Measurements from ENCODE around the gene IL25.
A peak's percentile ranks its signal among the peaks of the same experiment; 100 is the strongest.

The IL25 gene

DNA sequence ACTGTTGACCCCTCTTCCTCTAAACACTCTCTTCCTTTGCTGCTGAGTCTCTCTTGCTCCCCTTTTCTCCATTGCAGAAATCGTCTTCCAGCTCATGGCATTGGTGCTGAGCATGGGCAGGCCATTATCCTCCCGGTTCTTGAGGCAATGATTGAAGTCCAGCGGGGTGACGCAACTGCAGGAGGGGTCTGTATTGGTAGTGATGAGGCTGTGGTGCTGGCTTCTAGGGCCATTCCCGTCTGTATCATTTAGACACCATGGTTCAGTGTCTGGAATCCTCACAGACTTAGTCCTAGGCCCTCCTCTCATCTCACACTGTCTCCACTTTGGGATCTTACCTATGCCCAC lies 19.2 kb upstream of the IL25 start:
- no peak for DNase-seq (ENCODE audit: low read depth in 2 of 2)

DNA sequence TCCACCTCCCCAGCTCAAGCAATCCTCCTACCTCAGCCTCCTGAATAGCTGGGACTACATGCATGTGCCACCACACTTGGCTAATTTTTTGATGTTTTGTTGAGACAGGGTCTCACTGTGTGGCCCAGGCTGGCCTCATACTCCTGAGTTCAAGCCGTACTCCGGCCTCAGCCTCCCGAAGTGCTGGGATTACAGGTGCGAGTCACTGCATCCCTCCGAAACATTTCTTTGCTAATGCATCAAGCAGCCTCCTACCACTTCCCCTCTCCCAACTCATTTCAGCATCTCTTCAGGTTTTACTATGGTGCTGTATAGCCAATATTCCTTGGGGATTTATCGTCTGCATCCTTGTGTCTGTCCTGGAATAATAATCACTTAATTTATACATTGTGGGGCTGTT lies 17.6 kb upstream of the IL25 start:
- no peak for DNase-seq (ENCODE audit: low read depth in 2 of 2)

DNA sequence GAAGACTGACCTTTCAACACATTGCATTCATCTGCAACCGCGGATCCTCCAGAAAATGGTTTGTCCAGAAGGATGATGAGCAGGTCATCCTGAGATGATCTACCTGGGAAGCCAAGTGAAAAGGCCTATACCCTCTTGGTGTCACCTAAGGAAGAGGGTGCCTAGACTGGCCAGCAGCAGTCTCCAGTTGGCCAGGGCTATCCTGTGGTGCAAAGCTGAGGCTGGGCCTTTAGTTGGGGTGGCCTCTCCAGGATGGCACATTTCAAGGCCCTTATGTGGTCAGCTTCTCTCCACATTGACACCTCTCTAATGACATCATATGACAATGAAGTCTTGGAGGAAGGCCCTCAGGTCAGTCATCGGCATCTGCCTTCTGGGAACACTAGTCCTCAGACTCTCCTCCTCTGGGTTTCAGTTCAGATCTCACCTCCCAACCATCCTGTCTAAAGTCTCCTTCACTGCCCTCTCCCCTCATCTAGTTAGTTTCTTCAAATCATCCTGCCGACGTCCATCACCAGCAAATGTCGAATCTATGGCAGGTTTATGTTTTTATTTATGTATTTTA lies 16.7 kb upstream of the IL25 start:
- DNase-seq (ENCODE audit: low read depth in 2 of 2), result no peak

DNA sequence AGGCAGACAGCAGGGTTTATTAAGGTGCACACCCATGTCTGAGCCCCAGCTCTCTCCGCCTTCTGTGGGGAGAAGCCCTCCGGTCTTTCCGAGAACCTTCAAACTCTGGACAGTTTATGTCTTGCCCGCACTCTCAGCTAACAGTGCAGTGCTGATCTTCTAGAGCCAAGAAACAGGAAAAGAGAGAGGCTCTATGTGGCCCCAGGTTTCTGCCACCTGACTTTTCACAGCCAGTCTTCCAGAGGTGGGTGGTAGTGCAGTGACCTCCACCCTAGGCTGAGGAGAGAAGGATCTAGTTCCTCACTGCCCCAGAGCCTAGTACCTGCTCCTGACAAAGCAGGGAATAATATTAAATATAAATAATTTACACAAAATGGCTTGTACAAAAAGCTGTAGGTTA lies 15.9 kb upstream of the IL25 start:
- no peak for DNase-seq (ENCODE audit: low read depth in 2 of 2)

DNA sequence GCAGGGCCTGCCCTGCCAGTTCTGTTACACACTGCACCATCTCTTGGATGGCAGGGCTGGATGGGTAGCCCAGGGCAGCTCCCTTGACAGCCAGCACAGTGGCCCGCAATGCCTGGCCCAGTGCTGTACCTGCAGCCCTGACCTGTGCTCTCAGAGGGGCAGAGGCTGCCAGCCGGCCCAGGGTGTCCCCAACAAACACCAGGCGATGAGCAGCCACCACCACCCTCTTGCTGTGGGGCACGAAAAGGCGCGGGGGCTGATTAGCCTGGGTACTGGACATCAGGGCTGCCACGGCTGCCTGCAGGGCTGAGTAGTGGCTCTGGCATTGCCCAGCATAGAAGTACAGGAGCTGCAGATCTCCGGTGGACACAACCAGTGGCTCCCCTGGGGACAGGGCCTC lies 15.3 kb upstream of the IL25 start:
- no peak for DNase-seq (ENCODE audit: low read depth in 2 of 2)

DNA sequence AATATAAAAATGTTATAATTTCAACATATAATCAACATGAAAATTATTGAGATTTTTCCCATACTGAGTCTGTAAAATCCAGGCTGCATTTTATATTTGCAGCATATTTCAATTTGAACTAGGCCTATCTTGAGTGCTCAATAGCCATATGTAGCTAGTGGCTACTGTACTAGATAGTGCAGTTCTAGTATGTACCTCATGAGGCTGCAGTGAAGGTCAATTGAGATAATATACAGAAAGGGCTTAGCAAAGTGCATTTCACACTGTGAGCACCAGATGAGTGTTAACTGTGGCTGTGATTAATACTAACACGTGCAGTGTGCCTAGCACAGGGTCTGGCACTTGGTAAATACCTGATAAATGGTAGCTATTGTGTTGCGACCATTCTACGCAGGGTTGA lies 14.6 kb upstream of the IL25 start:
- no peak for DNase-seq (ENCODE audit: low read depth in 2 of 2)

DNA sequence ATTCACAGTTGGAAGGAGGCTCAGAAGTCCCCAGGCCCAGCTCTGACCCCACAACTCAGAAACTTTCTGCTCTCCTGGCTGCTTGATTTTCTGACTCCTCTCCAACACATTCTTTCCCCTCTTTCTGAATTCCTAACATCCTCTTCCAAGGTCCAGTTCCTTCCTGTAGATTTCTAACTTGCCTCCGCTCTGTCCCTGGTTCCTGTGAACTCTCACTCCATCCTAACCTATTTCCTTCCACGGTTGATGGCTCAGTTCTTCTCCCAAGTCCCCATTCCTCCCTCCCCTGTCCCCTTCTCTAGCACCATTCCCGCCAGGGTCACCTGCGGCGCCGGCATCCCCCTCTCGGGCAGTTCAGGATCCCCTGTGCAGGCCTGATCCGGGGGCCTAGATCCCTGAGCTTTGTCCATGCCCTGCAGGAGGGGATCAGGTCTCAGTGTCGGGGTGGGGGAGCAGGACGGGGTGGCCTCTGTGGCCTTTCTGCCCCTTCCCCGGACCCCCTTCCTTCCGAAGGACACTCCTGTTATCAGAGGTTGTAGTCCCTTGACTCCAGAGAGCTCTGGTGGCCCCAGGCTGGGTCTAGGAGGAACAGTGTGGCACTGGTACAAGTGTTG lies 13.9 kb upstream of the IL25 start:
- DNase-seq (ENCODE audit: low read depth in 2 of 2), result no peak

DNA sequence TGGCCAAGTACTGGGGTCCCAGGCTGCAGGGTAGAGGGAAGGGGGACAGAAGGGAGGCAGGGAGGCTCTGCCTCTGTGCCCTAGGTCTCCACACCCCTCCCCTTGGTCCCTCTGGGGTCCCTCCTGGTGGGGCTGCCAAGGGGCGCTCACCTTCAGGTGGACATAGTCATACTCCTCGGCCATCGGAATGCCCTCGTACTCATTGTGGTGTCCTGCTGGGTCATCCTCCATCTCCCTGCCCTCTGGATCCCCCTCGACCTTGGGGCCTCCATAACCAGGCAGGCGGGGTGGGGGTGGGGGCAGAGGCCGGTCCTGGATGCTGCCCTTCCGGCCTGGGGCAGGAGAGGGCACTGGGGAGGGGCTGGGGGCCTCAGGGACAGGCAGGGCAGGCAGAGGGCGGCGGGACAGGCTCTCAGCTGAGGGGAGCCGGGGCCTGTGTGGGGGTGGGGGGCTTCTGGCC lies 13.4 kb upstream of the IL25 start:
- DNase-seq (ENCODE audit: low read depth in 2 of 2), result no peak

DNA sequence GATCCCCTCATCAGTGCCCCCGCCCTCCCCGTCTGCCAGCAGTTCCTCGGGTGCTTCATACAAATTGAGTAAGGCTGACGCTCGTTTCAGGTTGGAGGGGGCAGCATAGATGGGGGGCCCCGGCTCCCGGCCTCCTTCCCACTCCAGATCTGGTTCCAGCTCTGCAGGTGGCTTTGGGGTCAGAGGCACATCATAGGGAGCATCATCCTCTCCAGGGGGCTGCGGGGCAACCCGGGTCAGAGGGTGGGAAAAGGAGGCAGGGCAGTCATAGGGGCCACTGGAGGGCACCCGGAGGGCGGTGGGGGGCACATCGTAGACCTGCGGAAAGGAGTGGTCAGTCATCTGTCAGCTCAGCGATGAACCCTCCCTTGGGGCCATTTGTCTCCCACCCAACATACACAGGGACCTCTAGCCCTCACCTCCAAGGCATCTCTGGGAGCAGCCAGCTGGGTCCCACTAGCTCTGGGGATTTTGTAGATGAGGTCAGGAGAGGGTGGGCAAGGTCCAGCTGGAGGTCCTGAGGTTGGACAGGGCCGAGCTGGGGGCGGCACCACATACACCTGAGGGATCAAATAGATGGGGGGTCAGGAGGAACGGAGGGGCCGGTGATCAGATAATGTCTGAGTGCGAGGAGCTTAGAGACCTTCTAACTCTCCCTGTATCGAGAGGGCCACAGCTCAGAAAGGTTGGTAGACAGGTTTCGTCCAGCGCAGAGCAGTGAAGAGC lies 12.7 kb upstream of the IL25 start:
- no peak for DNase-seq (ENCODE audit: low read depth in 2 of 2)

DNA sequence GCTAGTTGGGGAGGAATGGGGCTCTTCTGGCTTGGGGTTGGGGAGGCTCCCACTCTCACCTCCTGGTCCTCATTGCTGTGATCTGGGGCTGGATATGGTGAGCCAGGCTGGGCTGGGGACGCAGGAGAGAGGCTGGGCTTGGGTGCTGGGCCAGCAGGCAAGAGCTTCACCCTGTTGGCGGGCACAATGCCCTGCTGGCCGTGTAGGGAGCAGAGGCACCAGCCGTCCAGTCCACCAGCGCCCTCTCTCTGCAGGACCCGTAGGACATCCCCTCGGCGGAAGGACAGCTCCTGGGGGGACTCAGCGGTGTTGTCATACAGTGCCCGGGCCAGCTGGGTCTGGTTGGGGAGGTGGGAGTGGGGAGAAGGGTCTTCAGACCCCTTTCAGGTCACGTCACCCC lies 12.1 kb upstream of the IL25 start:
- no peak for DNase-seq (ENCODE audit: low read depth in 2 of 2)

DNA sequence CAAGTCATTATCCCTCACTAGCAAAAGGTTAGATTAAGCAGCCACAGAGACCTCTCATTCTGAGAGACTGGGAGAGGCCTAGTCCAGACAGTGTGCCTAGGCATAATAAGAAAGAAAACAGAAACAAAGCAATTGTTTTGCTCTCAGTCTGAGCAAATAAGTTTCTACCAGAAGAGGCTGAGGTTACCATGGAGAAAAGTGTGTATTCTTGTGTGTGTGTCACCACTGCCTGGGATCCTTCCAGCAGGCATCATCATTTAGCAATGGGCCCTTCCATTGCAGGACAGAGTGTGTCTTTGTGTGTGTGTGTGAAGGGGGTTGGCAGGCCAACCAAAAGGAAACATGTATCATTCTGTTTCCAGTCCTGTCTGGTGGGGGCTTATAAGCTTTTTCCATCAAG lies 11.3 kb upstream of the IL25 start:
- DNase-seq (ENCODE audit: low read depth in 2 of 2), result no peak

DNA sequence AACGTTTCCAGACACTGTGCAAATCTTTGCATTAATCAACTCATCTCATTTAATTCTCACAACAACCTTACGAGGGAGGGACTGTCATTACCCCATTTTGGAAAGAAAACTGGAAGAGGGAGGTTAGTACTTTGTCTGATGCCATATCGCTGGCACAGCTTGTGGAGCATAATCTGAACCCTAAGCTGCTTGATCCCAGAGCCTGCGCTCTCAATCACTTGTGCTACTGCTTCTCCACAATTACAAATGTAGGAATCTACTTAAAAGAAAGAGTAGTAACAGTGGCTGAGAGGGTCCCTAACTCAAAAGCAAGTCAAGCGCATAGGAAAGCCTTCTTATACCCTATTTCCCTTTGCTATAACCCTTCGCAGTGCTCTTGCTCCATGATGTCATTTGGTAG lies 10.8 kb upstream of the IL25 start:
- no peak for DNase-seq (ENCODE audit: low read depth in 2 of 2)

DNA sequence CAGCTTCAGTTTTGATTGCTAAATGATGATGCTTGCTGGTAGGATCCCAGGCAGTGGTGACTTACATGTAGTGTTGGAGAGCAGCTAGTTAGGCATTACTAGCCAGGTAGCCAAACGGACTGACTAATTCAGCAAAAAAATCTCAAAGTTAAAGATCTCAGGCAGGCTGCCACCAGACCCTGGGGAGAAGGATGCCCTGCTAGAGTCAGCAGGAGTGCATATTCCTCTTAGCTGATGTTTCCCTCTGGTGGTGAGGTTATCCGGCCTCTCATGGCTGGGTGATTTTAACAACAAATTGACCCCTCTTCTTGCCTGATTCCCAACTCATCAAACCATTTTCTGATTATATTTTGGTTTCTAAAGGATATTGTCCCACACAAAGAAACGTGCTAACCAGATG lies 10.4 kb upstream of the IL25 start:
- no peak for DNase-seq (ENCODE audit: low read depth in 2 of 2)

DNA sequence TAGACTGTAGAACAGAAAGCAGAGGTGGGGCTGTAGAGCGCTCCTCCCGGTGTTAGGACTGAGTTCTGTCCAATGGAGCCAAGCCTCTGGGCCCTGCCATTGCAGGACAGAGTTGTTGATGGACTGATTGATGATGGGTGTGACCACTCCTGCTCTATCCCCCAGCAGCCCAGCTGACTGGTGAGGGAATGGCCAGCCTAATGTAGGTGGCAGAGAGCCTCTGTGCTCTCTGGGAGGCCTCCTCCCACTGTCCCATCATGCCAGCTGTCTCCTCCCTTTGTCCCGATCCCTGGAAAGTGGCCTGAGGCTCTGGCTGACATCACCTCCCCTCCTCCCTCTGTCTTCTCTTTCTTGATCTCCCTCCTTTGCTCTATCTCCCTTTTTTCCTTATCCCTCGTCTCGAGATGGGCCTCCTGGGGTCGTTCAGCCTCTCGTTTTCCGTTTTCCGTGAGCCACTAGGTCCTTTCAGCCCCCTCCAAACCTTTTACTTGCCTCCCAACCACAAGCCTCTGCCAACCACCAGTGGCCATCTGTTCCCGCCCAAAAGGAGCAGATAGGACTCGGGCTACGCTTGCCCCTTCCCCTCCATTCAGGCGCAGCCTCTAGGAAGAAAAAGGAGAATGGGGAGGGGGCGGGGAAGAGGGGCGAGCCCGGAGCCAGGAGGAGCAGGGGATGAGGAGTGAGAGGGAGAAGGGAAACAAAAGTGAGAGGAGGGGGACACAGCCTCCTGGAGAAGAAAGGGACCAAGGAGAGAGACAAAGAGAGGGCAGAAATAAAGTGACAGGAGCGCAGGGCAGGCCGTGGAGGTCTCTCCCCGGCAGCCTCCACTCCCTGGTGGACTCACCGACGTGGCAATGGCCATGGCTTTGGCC lies 8.2 kb upstream of the IL25 start:
- no peak for DNase-seq (ENCODE audit: low read depth in 2 of 2)

DNA sequence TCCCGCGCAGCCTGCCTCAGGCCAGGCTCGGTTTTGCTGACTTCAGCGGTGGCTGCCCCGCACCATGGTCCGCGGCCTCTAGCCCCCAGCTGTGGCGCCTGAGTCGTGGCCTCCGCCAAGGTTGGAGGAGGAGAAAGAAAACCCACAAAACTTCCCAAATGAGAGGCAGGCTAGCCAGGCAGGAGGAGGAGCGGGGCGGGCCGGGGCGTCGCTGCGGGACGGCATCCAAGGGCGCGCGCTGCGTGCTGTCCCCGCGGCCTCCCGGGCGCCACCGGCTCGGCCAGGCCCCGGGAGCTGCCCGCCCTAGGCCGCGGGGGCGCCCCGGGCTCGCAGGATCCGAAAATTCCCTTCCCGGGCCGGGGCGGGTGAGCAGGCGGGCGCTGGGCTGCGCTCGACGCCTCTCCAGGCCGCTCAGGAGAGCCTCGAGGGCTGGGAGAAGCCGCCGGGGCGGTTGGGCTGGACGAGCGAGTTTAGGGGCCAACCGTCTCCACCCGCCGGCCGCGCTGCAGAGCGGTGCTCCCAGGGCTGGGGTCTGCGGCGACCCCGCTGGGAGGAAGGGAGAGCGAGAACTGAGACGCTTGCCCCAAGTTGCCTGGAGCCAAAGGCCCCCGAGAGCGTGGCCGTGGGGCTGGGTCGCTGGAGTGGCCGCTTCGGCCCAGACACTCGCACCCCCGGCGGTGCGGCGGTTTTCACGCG lies 7.4 kb upstream of the IL25 start, which contains the start of gene EFS:
Gene EFS (minus strand): TSS at position 137 of the 696 bp plus-strand sequence. CDS start 147 bp downstream, outside the sequence.
- DNase-seq (ENCODE audit: low read depth in 2 of 2), result no peak

DNA sequence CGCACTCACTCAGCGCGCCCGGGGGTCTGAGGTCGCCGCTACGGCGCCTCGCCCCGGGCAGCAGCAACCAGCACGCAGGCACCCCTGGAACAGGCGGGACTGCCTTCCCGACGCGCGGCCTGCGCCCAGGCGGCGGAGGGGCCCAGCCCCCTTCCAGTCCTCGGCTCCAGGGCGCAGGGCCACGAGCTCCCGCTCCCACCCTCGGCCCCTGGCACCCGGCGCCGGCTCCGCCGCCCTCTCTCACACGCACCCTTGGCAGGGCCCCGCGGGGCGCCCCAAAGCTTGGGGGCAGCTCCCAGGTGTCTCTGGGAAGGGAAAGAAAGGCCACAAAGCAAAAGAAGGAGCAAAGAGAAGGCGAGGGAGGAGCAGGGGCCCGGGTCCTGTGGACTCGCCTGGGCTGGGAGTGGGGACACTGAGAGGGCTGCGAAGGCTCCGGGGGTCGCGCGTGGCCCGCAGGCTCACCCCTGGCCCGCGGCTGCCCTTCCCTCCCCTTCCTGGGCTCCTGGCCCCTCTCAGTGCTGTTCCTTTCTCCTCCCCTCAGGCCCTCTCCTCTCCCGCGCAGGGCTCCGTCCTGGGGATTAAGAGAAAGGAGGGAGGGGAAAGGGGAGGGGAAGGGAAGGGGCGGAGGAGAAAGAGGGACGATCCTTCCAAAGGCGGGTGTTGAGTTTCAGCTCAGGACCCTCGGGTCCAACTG lies 6.7 kb upstream of the IL25 start:
- peak; percentile 54 to 58 for DNase-seq (ENCODE audit: low read depth in 2 of 2)

DNA sequence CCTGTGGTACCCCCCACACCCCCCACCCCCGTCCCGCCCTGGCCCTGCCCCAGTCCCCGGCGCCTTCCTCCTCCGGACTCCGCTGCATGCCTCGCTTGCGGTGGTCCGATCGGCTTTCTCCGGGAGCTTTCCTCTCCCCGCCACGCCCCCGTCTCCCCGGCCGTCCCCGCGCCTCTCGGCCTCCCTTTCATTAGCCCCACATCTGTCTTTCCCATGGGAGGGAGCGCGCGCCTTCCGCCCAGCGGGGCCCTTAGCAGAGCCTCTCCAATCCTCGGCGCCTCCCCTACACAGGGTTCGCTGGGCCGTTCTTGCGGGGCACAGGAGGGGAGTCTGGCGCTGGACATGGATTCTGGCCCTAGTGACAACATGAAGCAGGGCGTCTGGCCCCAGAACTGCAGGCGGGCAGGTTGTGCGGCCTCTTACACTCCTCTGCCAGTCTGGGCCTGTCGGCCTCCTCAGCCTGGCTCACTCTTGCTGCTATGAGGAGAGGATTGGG lies 6.1 kb upstream of the IL25 start:
- DNase-seq (ENCODE audit: low read depth in 2 of 2), result peak in 1 of 2 experiments; percentile 46

DNA sequence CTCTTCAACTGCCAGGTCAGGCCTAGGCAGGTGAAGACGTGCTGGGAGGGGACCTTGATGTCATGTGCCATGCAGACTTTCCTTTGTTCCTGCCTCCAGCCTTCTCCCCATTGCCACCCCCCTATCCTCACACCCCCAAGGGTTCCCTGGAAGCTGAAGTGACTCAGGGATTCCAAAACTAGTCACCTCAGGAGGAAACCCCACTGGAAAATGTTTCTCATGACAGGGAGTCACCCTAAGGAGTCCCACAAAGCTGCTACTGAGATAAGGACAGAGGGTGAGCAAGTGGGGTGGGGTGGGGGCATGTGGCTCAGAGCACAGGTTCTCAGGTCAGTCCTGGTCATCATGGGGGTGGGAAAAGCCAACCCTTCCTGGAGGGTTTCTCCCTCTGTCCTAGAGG lies 2.4 kb upstream of the IL25 start:
- no peak for DNase-seq (ENCODE audit: low read depth in 2 of 2)

DNA sequence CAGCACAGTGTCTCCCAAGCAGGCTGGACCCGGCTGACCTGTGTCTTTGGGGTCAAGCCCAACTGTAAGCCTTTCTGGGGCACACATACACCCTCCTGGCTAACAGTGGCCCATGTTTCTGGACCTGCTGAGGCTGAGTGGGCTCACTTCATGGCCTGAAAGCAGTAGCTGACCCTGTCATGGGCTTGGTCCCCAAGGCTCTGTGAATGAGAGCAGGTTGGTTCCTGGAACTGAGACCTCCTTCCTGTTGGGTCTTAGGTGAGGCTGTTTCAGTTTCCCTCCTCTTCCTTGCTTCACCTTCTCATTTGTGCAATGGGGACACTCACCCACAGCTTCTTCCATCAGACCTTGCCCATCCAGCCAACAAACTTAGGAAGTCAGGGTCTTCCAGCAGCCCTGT lies 744 bp upstream of the IL25 start:
- DNase-seq (ENCODE audit: low read depth in 2 of 2), result no peak

DNA sequence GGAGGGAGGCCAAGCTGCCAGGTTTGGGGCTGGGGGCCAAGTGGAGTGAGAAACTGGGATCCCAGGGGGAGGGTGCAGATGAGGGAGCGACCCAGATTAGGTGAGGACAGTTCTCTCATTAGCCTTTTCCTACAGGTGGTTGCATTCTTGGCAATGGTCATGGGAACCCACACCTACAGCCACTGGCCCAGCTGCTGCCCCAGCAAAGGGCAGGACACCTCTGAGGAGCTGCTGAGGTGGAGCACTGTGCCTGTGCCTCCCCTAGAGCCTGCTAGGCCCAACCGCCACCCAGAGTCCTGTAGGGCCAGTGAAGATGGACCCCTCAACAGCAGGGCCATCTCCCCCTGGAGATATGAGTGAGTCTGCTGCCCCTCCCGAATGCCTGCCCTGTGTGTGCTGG lies 432 bp downstream of the IL25 start:
- no peak for DNase-seq (ENCODE audit: low read depth in 2 of 2)
